Measurements from ENCODE around the gene INVS. TPM values are rescaled to one million over a fixed set of nuclear protein-coding genes. Genes with fewer than 3 reads are reported as not detected.

Gene INVS
- total RNA-seq, 1 donor from 2014 or later = 18.7 TPM

- TF ChIP-seq CTCF (IDR thresholded peaks at IDR 0.05; ENCODE audit: insufficient read depth, low read length, poor library complexity, severe bottlenecking) = no peak
- no peak for DNase-seq (ENCODE audit: low read depth)
- no peak overlapping the region for H3K4me3 ChIP-seq (ENCODE audit: low read depth, low read length)
- H3K27me3 ChIP-seq (ENCODE audit: control insufficient read depth, insufficient read depth, low read length) = no peaks in the 10 kb centered on the region
- H3K36me3 ChIP-seq (ENCODE audit: control insufficient read depth, insufficient read depth, low read length) = no peaks in the 10 kb centered on the region
These were observed 16.3 kb upstream of the INVS start for GRCh38 chr9:100082782-100083181.

- H3K36me3 ChIP-seq (ENCODE audit: control insufficient read depth, insufficient read depth, low read length) = no peaks in the 10 kb centered on the region
- no peak overlapping the region for H3K4me3 ChIP-seq (ENCODE audit: low read depth, low read length)
- no peak for TF ChIP-seq CTCF (IDR thresholded peaks at IDR 0.05; ENCODE audit: insufficient read depth, low read length, poor library complexity, severe bottlenecking)
- no peak for DNase-seq (ENCODE audit: low read depth)
- H3K27me3 ChIP-seq (ENCODE audit: control insufficient read depth, insufficient read depth, low read length) = no peaks in the 10 kb centered on the region
These were observed 15.5 kb upstream of the INVS start for GRCh38 chr9:100083448-100084127.

GRCh38 chr9:100084128-100084453 is 15.0 kb upstream of the INVS start:
- no peak overlapping the region for H3K4me3 ChIP-seq (ENCODE audit: low read depth, low read length)
- DNase-seq (ENCODE audit: low read depth) = no peak
- H3K36me3 ChIP-seq (ENCODE audit: control insufficient read depth, insufficient read depth, low read length) = no peaks in the 10 kb centered on the region
- H3K27me3 ChIP-seq (ENCODE audit: control insufficient read depth, insufficient read depth, low read length) = no peaks in the 10 kb centered on the region
- no peak for TF ChIP-seq CTCF (IDR thresholded peaks at IDR 0.05; ENCODE audit: insufficient read depth, low read length, poor library complexity, severe bottlenecking)

- no peak for TF ChIP-seq CTCF (IDR thresholded peaks at IDR 0.05; ENCODE audit: insufficient read depth, low read length, poor library complexity, severe bottlenecking)
- H3K27me3 ChIP-seq (ENCODE audit: control insufficient read depth, insufficient read depth, low read length) = no peaks in the 10 kb centered on the region
- no peak for DNase-seq (ENCODE audit: low read depth)
These were observed 14.3 kb upstream of the INVS start for GRCh38 chr9:100084734-100085133.

GRCh38 chr9:100086097-100086635 is 12.9 kb upstream of the INVS start:
- no peak overlapping the region for H3K4me3 ChIP-seq (ENCODE audit: low read depth, low read length)
- TF ChIP-seq CTCF (IDR thresholded peaks at IDR 0.05; ENCODE audit: insufficient read depth, low read length, poor library complexity, severe bottlenecking) = no peak
- H3K36me3 ChIP-seq (ENCODE audit: control insufficient read depth, insufficient read depth, low read length) = no peaks in the 10 kb centered on the region
- no peaks in the 10 kb centered on the region for H3K27me3 ChIP-seq (ENCODE audit: control insufficient read depth, insufficient read depth, low read length)
- no peak for DNase-seq (ENCODE audit: low read depth)

More at GRCh38 chr9:100084734-100085133, 14.3 kb upstream of the INVS start:
- Histone ChIP-seq H3K36me3 (ENCODE audit: control insufficient read depth, insufficient read depth, low read length) (no peaks in the 10 kb centered on the region), H3K4me3 (ENCODE audit: low read depth, low read length) (no peak overlapping the region)

GRCh38 chr9:100087218-100087617 is 11.8 kb upstream of the INVS start:
- Histone ChIP-seq H3K27me3 (ENCODE audit: control insufficient read depth, insufficient read depth, low read length) (no peaks in the 10 kb centered on the region), H3K4me3 (ENCODE audit: low read depth, low read length) (no peak overlapping the region), H3K36me3 (ENCODE audit: control insufficient read depth, insufficient read depth, low read length) (no peaks in the 10 kb centered on the region)
- no peak for DNase-seq (ENCODE audit: low read depth)
- TF ChIP-seq CTCF (IDR thresholded peaks at IDR 0.05; ENCODE audit: insufficient read depth, low read length, poor library complexity, severe bottlenecking) = no peak
